ENCODE measurements around the gene CAPN14. TPM values are rescaled to one million over a fixed set of nuclear protein-coding genes. Genes with fewer than 3 reads are reported as not detected.

Gene CAPN14
- total and polyA plus RNA-seq, 2 of the 4 experiments (the other 2 are of a cell fraction): under 0.01 to 0.09 TPM

DNA sequence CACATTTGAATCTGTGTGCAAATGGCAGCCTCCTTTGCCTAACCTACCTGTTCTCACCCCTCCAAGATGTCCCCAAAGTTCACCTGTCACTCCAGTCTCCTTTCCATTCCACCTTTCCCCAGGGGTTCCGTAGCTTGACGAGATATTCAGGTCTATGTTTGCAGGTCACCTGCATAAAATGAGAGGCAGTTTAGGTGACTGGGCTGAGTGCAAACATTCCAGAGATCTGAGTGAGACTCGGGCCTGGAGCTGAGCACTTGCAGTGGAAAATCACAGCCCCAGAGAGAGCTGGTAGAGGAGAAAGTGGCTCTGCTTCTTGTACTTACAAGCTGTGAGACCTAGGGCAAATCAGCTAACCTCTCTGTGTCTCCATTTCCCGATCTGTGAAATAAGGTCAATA, 20.1 kb downstream of the CAPN14 start:
- Histone ChIP-seq H4K8ac (ENCODE audit: low read depth in 2 of 2, low read length in 2 of 2) (no peak overlapping the region), H2BK15ac (ENCODE audit: low read depth, low read length) (no peak overlapping the region), H2BK20ac (ENCODE audit: low read depth, low read length) (no peak overlapping the region), H2AK5ac (ENCODE audit: low read depth, low read length) (no peak overlapping the region), H4K5ac (ENCODE audit: low read depth, low read length) (no peak overlapping the region), H3K9me1 (ENCODE audit: insufficient read depth, low read length) (no peaks in the 10 kb centered on the region), H3K4me3 (ENCODE audit: insufficient read depth, low read depth, low read length) (no peak overlapping the region), H3K56ac (ENCODE audit: extremely low read depth, insufficient read depth, low read length) (no peak overlapping the region), H3K4ac (ENCODE audit: low read depth, low read length) (no peak overlapping the region), H3K27me3 (ENCODE audit: control insufficient read depth, insufficient read depth, low read length) (peaks cover 14% of the 10 kb centered on the region), H2AK9ac (replicated peaks; ENCODE audit: low read depth, low read length, poor library complexity) (no peak overlapping the region), H3K4me1 (ENCODE audit: control insufficient read depth, insufficient read depth, low read length) (no peaks in the 10 kb centered on the region), H3K14ac (replicated peaks; ENCODE audit: low read depth, low read length) (no peak overlapping the region), H3K9ac (ENCODE audit: low read depth, low read length) (no peak overlapping the region), H3K18ac (ENCODE audit: low read depth, low read length) (no peak overlapping the region), H3K79me1 (ENCODE audit: low read depth in 1 of 2, low read length in 2 of 2) (no peaks in the 10 kb centered on the region), H4K91ac (ENCODE audit: insufficient read depth, low read depth, low read length) (no peak overlapping the region), H3K4me2 (ENCODE audit: low read depth, low read length) (no peak overlapping the region), H3K23ac (ENCODE audit: low read depth, low read length) (no peak overlapping the region), H4K20me1 (ENCODE audit: insufficient read depth, low read length) (no peaks in the 10 kb centered on the region), H2BK120ac (ENCODE audit: low read depth, low read length) (no peak overlapping the region), H2AFZ (replicated peaks; ENCODE audit: low read length, poor library complexity) (no peak overlapping the region), H3K36me3 (ENCODE audit: control insufficient read depth, insufficient read depth, low read length) (no peaks in the 10 kb centered on the region), H3K27ac (ENCODE audit: insufficient read depth, low read length) (no peak overlapping the region), H2BK5ac (ENCODE audit: low read depth, low read length, poor library complexity, severe bottlenecking) (no peak overlapping the region), H3K9me3 (ENCODE audit: control insufficient read depth, insufficient read depth, low read length) (no peaks in the 10 kb centered on the region)
- no peak for ATAC-seq (ENCODE audit: low read depth)
- ChIA-PET POLR2A (ENCODE audit: unreplicated experiment) (no interaction called here), CTCF (no interaction called here)
- intact Hi-C loops (cut with micrococcal nuclease): no loop called here
- DNase-seq: no peak
- no TSS peak for BruUV-seq (replicated peaks)
- in situ Hi-C loops (cut with MboI; ENCODE audit: low sequenced_read_pairs): no loop called here
- dilution Hi-C loops (cut with HindIII; ENCODE audit: low sequenced_read_pairs, unreplicated experiment): no loop called here
- 40% methylated on average over 1 of the region's 4 CpGs; no CpG with 5 or more reads in 1 of the 2 experiments for WGBS, 2 experiments (ENCODE audit: extremely low coverage in 2 of 2, insufficient read length in 1 of 2)
- TF ChIP-seq BHLHE40 (IDR thresholded peaks at IDR 0.05; ENCODE audit: low read depth, low read length) (no peak), RFX5 (IDR thresholded peaks at IDR 0.05; ENCODE audit: low read depth, low read length) (no peak), CEBPB (IDR thresholded peaks at IDR 0.05; ENCODE audit: low read depth, low read length) (no peak), NFE2L2 (IDR thresholded peaks at IDR 0.05; ENCODE audit: low read depth, low read length) (no peak), POLR2A (IDR thresholded peaks at IDR 0.05; ENCODE audit: low read depth, low read length) (no peak), RAD21 (IDR thresholded peaks at IDR 0.05; ENCODE audit: low read length) (no peak), CHD1 (IDR thresholded peaks at IDR 0.05; ENCODE audit: low read depth, low read length) (no peak), MXI1 (IDR thresholded peaks at IDR 0.05; ENCODE audit: borderline replicate concordance, low read depth, low read length) (no peak), MAZ (IDR thresholded peaks at IDR 0.05; ENCODE audit: borderline replicate concordance, low read depth, low read length) (no peak), SMC3 (IDR thresholded peaks at IDR 0.05; ENCODE audit: low read depth, low read length) (no peak), RCOR1 (IDR thresholded peaks at IDR 0.05; ENCODE audit: insufficient replicate concordance, low read length) (no peak), MAFK (IDR thresholded peaks at IDR 0.05; ENCODE audit: low read depth, low read length) (no peak), FOS (IDR thresholded peaks at IDR 0.05; ENCODE audit: low read depth, low read length) (no peak)
- TF ChIP-seq, protein P1, sequence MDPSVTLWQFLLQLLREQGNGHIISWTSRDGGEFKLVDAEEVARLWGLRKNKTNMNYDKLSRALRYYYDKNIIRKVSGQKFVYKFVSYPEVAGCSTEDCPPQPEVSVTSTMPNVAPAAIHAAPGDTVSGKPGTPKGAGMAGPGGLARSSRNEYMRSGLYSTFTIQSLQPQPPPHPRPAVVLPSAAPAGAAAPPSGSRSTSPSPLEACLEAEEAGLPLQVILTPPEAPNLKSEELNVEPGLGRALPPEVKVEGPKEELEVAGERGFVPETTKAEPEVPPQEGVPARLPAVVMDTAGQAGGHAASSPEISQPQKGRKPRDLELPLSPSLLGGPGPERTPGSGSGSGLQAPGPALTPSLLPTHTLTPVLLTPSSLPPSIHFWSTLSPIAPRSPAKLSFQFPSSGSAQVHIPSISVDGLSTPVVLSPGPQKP (IDR thresholded peaks at IDR 0.05; ENCODE audit: borderline replicate concordance, low read depth, low read length): no peak
- TF ChIP-seq, protein P2, sequence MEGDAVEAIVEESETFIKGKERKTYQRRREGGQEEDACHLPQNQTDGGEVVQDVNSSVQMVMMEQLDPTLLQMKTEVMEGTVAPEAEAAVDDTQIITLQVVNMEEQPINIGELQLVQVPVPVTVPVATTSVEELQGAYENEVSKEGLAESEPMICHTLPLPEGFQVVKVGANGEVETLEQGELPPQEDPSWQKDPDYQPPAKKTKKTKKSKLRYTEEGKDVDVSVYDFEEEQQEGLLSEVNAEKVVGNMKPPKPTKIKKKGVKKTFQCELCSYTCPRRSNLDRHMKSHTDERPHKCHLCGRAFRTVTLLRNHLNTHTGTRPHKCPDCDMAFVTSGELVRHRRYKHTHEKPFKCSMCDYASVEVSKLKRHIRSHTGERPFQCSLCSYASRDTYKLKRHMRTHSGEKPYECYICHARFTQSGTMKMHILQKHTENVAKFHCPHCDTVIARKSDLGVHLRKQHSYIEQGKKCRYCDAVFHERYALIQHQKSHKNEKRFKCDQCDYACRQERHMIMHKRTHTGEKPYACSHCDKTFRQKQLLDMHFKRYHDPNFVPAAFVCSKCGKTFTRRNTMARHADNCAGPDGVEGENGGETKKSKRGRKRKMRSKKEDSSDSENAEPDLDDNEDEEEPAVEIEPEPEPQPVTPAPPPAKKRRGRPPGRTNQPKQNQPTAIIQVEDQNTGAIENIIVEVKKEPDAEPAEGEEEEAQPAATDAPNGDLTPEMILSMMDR (conservative IDR thresholded peaks at IDR 0.05; ENCODE audit: low read depth, low read length): no peak
- TF ChIP-seq, protein P3, sequence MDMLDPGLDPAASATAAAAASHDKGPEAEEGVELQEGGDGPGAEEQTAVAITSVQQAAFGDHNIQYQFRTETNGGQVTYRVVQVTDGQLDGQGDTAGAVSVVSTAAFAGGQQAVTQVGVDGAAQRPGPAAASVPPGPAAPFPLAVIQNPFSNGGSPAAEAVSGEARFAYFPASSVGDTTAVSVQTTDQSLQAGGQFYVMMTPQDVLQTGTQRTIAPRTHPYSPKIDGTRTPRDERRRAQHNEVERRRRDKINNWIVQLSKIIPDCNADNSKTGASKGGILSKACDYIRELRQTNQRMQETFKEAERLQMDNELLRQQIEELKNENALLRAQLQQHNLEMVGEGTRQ (IDR thresholded peaks at IDR 0.05; ENCODE audit: low read depth, low read length): no peak
